Astrocyte of the cerebellum (primary cell): ENCODE data around the gene TRABD.

Experiments used
- DNase-seq: peaks from one replicate; pipeline ENCODE4 v3.0.0-alpha.2; 2011; ENCODE audit warnings: low read depth
- H3K4me3 ChIP-seq: 2 replicates; pipeline ENCODE4 v1.5.1; 2011; ENCODE audit warnings: mild to moderate bottlenecking, low read depth, low read length, moderate library complexity
- CTCF ChIP-seq: IDR thresholded peaks from 2 replicates; pipeline ENCODE4 v1.5.1; 2012; ENCODE audit warnings: low read length, low read depth, moderate library complexity, mild to moderate bottlenecking; ENCODE audit errors: missing control alignments
- in situ Hi-C: cut with HindIII; loops from 2 replicates; pipeline ENCODE4 v1.10.0; 2017; ENCODE audit warnings: low sequenced_read_pairs

The TRABD gene

GRCh38 chr22:50189184-50189848, 3.6 kb downstream of the TRABD start:
- in situ Hi-C loops = no loop called here
- H3K4me3 ChIP-seq = no peak overlapping the region
- DNase-seq = no peak
- TF ChIP-seq CTCF = no peak

GRCh38 chr22:50189849-50190181, 4.1 kb downstream of the TRABD start:
- peak overlapping the region; percentile 31 for H3K4me3 ChIP-seq
- TF ChIP-seq CTCF = no peak
- DNase-seq = no peak
- in situ Hi-C loops = no loop called here

- DNase-seq = no peak
- H3K4me3 ChIP-seq = peak overlapping the region; percentile 31
- TF ChIP-seq CTCF = peak; percentile 43
- in situ Hi-C loops = no loop called here
These were observed 4.6 kb downstream of the TRABD start for GRCh38 chr22:50190182-50190940.

DNA sequence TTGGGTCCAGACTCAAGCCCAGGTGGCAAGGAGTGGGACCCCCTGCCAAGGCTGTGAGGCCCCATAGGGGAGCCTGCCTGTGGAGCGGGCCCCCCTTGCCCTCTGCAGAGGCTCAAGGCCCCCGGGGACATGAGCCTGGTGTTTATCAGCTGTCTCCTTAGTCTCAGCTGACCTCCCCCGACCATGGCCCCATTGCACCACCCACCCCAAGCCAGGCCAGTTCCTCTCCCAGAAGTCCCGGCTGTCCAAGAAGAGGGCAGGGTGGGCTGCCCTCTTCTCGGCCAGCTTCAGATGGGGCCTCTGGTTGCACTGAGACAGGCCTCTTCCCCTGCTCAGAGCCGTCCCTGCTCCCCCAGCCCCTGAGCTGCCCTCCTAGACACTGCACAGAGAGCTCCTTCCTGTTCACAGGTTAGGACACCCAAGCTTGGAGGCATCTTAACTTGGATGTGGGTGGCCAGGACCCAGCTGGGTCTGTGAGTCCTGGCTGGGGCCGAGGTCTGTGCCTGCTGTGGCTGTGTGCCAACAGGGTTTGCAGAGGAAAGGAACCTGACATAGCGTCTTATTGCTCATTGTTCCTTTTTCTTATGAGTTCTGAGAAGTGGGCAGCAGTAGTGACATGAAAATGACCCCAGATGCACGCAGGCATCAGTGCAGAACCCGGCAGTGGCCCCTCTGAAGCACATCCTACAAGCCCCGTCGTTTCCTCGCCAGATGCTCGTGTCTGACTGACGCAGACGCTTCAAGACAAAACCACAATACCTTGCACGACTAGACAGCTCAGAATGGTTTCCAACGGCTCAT, 5.4 kb downstream of the TRABD start:
- TF ChIP-seq CTCF = no peak
- H3K4me3 ChIP-seq = peak overlapping the region; percentile 31
- DNase-seq = no peak
- in situ Hi-C loops = no loop called here

GRCh38 chr22:50192436-50193204, 6.9 kb downstream of the TRABD start:
- H3K4me3 ChIP-seq = no peak overlapping the region
- DNase-seq = no peak
- TF ChIP-seq CTCF = no peak
- in situ Hi-C loops = no loop called here

GRCh38 chr22:50193621-50194020, 7.9 kb downstream of the TRABD start:
- TF ChIP-seq CTCF = no peak
- H3K4me3 ChIP-seq = no peak overlapping the region
- in situ Hi-C loops = no loop called here
- no peak for DNase-seq
